Measurements from ENCODE around the gene GSG1L.

DNA sequence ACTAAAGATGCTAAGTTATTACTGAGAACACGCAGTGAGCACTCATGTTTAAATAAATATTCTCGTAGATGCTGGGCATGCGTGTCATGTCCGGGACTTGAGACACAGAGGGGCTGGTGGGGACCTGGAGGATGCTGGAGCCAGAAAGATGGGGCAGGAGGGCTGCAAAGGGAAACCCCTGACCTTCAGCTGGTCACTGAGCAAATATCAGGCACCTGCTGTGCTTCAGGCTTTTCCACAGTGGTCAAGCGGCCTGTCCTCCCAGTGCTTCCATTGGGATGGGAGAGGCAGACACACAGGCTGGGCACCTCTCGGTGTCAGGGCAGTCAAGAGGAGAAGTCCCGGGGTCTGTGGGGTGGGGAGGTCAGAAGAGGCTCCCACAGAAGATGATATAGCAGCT lies 211.4 kb downstream of the GSG1L start:
- TF ChIP-seq EZH2 (IDR thresholded peaks at IDR 0.05; ENCODE audit: low read length) (no peak), CTCF (optimal IDR thresholded peaks at IDR 0.05 in 1 of 3, IDR thresholded peaks at IDR 0.05 in 1 of 3, conservative IDR thresholded peaks at IDR 0.05 in 1 of 3; ENCODE audit: extremely low read depth in 1 of 3, insufficient read depth in 2 of 3, low read length in 3 of 3) (no peak)

Measured in keratinocyte (primary cell).